DND-41 (cell line): ENCODE measurements around the gene HECTD1.
"Not testable (repeated sequence)": the region's sequence is repeated elsewhere in the genome, so short reads cannot be mapped to it uniquely, and the experiment has no call there.

ENCODE experiments used
- ATAC-seq: fragments of 200-7000 bp; cut with Tn5 transposase; 3 replicates; pipeline ENCODE4 v1.9.1; 2021; ENCODE audit warnings: low read depth; ENCODE audit not compliant: insufficient read depth
- DNase-seq: peaks from one replicate; pipeline ENCODE4 v3.0.0-alpha.2; 2020
- H2AFZ ChIP-seq: 2 replicates; pipeline ENCODE4 v1.6.0; 2012; ENCODE audit warnings: low read depth, low read length
- H3K27ac ChIP-seq: 2 replicates; pipeline ENCODE4 v1.5.1; 2012; ENCODE audit warnings: low read length, inconsistent platforms
- H3K27me3 ChIP-seq: fragments of 200-600 bp; sonication (generic); 2 replicates; pipeline ENCODE4 v1.6.0; 2012; ENCODE audit warnings: low read length, mild to moderate bottlenecking, inconsistent platforms; ENCODE audit not compliant: insufficient read depth, poor library complexity
- H3K36me3 ChIP-seq: 2 replicates; pipeline ENCODE4 v1.5.1; 2012; ENCODE audit warnings: low read length, inconsistent platforms; ENCODE audit not compliant: insufficient read depth
- H3K4me1 ChIP-seq: 2 replicates; pipeline ENCODE4 v1.5.1; 2012; ENCODE audit warnings: mild to moderate bottlenecking, low read length; ENCODE audit not compliant: insufficient read depth
- H3K4me2 ChIP-seq: 2 replicates; pipeline ENCODE4 v1.6.0; 2012; ENCODE audit warnings: mild to moderate bottlenecking, moderate library complexity, low read length, inconsistent platforms; ENCODE audit not compliant: insufficient read depth
- H3K4me3 ChIP-seq, 2 experiments: fragments of 200-600 bp in 1 of 2; shearing (Covaris generic) in 1 of 2; 2 replicates each; pipeline ENCODE4 v1.5.1; 2012 to 2016; ENCODE audit warnings: inconsistent platforms in 2 of 2, low read length in 2 of 2, mild to moderate bottlenecking in 2 of 2, low read depth in 1 of 2, moderate library complexity in 1 of 2
- H3K79me2 ChIP-seq: 2 replicates; pipeline ENCODE4 v1.6.0; 2012; ENCODE audit warnings: low read length, inconsistent platforms; ENCODE audit not compliant: insufficient read depth
- H3K9ac ChIP-seq: 2 replicates; pipeline ENCODE4 v1.6.0; 2012; ENCODE audit warnings: low read depth, mild to moderate bottlenecking, inconsistent platforms, low read length, moderate library complexity
- H3K9me3 ChIP-seq: 2 replicates; pipeline ENCODE4 v1.5.1; 2012; ENCODE audit warnings: low read length, moderate library complexity, mild to moderate bottlenecking, inconsistent platforms; ENCODE audit not compliant: insufficient read depth, severe bottlenecking
- H4K20me1 ChIP-seq: 2 replicates; pipeline ENCODE4 v1.6.0; 2012; ENCODE audit warnings: low read length; ENCODE audit not compliant: insufficient read depth
- CTCF ChIP-seq: IDR thresholded peaks from 2 replicates; pipeline ENCODE4 v1.5.1; 2012; ENCODE audit warnings: borderline replicate concordance, low read length, moderate library complexity, mild to moderate bottlenecking; ENCODE audit not compliant: poor library complexity, severe bottlenecking; ENCODE audit errors: extremely low read depth
- EZH2 ChIP-seq: IDR thresholded peaks from 3 replicates; pipeline ENCODE4 v1.6.1; 2012; ENCODE audit warnings: borderline replicate concordance, low read depth, mild to moderate bottlenecking, moderate library complexity, low read length, inconsistent platforms; ENCODE audit not compliant: severe bottlenecking

HECTD1 gene

GRCh38 chr14:31188744-31189143, 18.8 kb downstream of the HECTD1 start:
- no peak for DNase-seq
- Histone ChIP-seq H3K4me2 (no peak overlapping the region), H3K9ac (no peak overlapping the region), H3K36me3 (peaks cover 44% of the 10 kb centered on the region), H3K27me3 (no peaks in the 10 kb centered on the region), H3K27ac (no peak overlapping the region), H3K4me3 (no peak overlapping the region), H2AFZ (no peak overlapping the region), H4K20me1 (peaks cover 47% of the 10 kb centered on the region; the same call in 1 of the 2 replicates), H3K79me2 (peaks cover 91% of the 10 kb centered on the region), H3K9me3 (no peaks in the 10 kb centered on the region), H3K4me1 (no peaks in the 10 kb centered on the region)
- ATAC-seq, result no peak
- TF ChIP-seq CTCF (no peak), EZH2 (no peak)

DNA sequence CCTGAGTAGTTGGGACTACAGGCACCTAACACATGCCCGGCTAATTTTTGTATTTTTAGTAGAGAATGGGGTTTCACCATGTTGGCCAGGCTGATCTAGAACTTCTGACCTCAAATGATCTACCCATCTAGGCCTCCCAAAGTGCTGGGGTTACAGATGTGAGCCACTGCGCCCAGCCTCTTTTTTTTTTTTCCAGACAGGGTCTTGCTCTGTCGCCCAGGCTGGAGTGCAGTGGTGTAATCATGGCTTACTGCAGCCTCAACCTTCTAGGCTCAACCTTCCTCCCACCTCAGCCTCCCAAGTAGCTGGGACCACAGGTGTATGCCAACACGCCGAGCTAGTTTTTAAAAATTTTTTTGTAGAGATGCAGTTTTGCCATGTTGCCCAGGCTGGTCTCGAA, 25.6 kb downstream of the HECTD1 start:
- not testable (repeated sequence) for ATAC-seq, H3K4me1 ChIP-seq, H3K9ac ChIP-seq, H2AFZ ChIP-seq, H3K4me2 ChIP-seq, H3K27me3 ChIP-seq, H3K4me3 ChIP-seq, DNase-seq, H3K9me3 ChIP-seq, H3K27ac ChIP-seq
- H3K36me3 ChIP-seq, result peaks cover 54% of the 10 kb centered on the region
- peaks cover 20% of the 10 kb centered on the region; the same call in 1 of the 2 replicates for H4K20me1 ChIP-seq
- H3K79me2 ChIP-seq, result peaks cover 68% of the 10 kb centered on the region

DNA sequence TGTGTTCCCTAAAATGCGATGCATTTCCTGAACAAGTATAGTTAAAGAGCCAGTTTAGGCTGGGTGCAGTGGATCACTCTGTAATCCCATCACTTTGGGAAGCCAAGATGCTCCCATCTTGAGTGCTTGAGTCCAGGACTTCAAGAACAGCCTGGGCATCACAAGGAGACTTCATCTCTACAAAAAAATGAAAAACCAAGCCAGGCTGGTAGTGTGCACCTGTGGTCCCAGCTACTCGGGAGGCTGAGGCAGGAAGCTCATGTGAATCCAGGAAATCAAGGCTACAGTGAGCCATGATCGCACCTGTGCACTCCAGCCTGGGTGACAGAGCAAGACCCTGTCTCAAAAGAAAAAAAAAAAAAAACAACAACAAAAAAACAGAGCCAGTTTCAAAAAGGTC, 26.3 kb downstream of the HECTD1 start:
- H2AFZ ChIP-seq, result no peak overlapping the region
- peaks cover 64% of the 10 kb centered on the region for H3K79me2 ChIP-seq
- no peak overlapping the region for H3K4me3 ChIP-seq
- H3K4me2 ChIP-seq, result no peak overlapping the region
- no peaks in the 10 kb centered on the region for H3K9me3 ChIP-seq
- H3K27ac ChIP-seq, result no peak overlapping the region
- no peak overlapping the region for H3K9ac ChIP-seq
- no peaks in the 10 kb centered on the region for H3K4me1 ChIP-seq
- DNase-seq, result peak; percentile 10
- peaks cover 19% of the 10 kb centered on the region; the same call in 1 of the 2 replicates for H4K20me1 ChIP-seq
- H3K27me3 ChIP-seq, result no peaks in the 10 kb centered on the region
- peaks cover 57% of the 10 kb centered on the region for H3K36me3 ChIP-seq
- no peak for TF ChIP-seq CTCF
- TF ChIP-seq EZH2, result no peak
- ATAC-seq, result no peak

- H3K4me3 ChIP-seq, result no peak overlapping the region
These were observed 27.1 kb downstream of the HECTD1 start for GRCh38 chr14:31180299-31181051.

More at GRCh38 chr14:31180299-31181051, 27.1 kb downstream of the HECTD1 start:
- peaks cover 11% of the 10 kb centered on the region; the same call in 1 of the 2 replicates for H4K20me1 ChIP-seq
- no peak overlapping the region for H3K4me2 ChIP-seq
- peaks cover 55% of the 10 kb centered on the region for H3K36me3 ChIP-seq
- no peaks in the 10 kb centered on the region for H3K27me3 ChIP-seq
- H3K79me2 ChIP-seq, result peaks cover 56% of the 10 kb centered on the region
- H3K4me1 ChIP-seq, result no peaks in the 10 kb centered on the region
- no peak overlapping the region for H2AFZ ChIP-seq
- ATAC-seq (no peak), DNase-seq (no peak)
- no peak overlapping the region for H3K9ac ChIP-seq
- H3K9me3 ChIP-seq, result no peaks in the 10 kb centered on the region
- no peak overlapping the region for H3K27ac ChIP-seq
- TF ChIP-seq EZH2 (no peak), CTCF (no peak)
